CD4-positive, CD25-positive, alpha-beta regulatory T cell (primary cell): ENCODE results near the gene KIT. TPM values are rescaled to one million over a fixed set of nuclear protein-coding genes. Genes with fewer than 3 reads are reported as not detected.
"Not testable (repeated sequence)": the region's sequence is repeated elsewhere in the genome, so short reads cannot be mapped to it uniquely, and the experiment has no call there.

Experiments used
- ATAC-seq, 2 donors: fragments of 150-1000 bp; cut with Tn5 transposase; one replicate each; pipeline ENCODE4 v1.10.0; 2021; ENCODE audit warnings: low read depth in 2 of 2, moderate number of reproducible peaks in 2 of 2, moderate library complexity in 1 of 2
- DNase-seq, 3 donors: peaks; one replicate each; pipeline versions ENCODE4 v3.0.0 to v3.0.0-alpha.2; 2012 to 2022; ENCODE audit warnings: mixed read lengths in 1 of 3
- H3K27ac ChIP-seq: one replicate; pipeline ENCODE4 v1.7.0; 2013; ENCODE audit warnings: mild to moderate bottlenecking, low read length; ENCODE audit not compliant: insufficient read depth, poor library complexity, severe bottlenecking
- H3K27me3 ChIP-seq: one replicate; pipeline ENCODE4 v1.7.0; 2013; ENCODE audit warnings: low read length; ENCODE audit not compliant: control insufficient read depth, insufficient read depth
- H3K36me3 ChIP-seq: one replicate; pipeline ENCODE4 v1.7.0; 2013; ENCODE audit warnings: mild to moderate bottlenecking, low read length, moderate library complexity; ENCODE audit not compliant: control insufficient read depth, insufficient read depth
- H3K4me1 ChIP-seq: 2 replicates; pipeline ENCODE4 v1.7.0; 2013; ENCODE audit warnings: mild to moderate bottlenecking, low read length; ENCODE audit not compliant: insufficient read depth, control insufficient read depth, poor library complexity, severe bottlenecking
- H3K4me3 ChIP-seq: one replicate; pipeline ENCODE4 v1.7.0; 2013; ENCODE audit warnings: low read depth, mild to moderate bottlenecking, low read length, moderate library complexity
- H3K9me3 ChIP-seq, 2 experiments: 1 replicate in 1 of 2; 2 replicates in 1 of 2; pipeline ENCODE4 v1.7.0; 2013; ENCODE audit warnings: low read length in 2 of 2, mild to moderate bottlenecking in 1 of 2, moderate library complexity in 1 of 2; ENCODE audit not compliant: control insufficient read depth in 2 of 2
- H3K27ac Mint-ChIP-seq, 3 donors: one replicate each; pipeline ENCODE4 v1.8.0; 2020 to 2022; ENCODE audit warnings: mild to moderate bottlenecking in 3 of 3, mixed read lengths in 3 of 3, moderate library complexity in 2 of 3
- H3K27me3 Mint-ChIP-seq: one replicate; pipeline ENCODE4 v1.8.0; 2022; ENCODE audit warnings: mild to moderate bottlenecking, mixed read lengths
- H3K36me3 Mint-ChIP-seq: one replicate; pipeline ENCODE4 v1.8.0; 2020; ENCODE audit warnings: mixed read lengths
- H3K4me1 Mint-ChIP-seq, 4 donors: one replicate each; pipeline ENCODE4 v1.8.0; 2020 to 2022; ENCODE audit warnings: mixed read lengths in 4 of 4, mild to moderate bottlenecking in 1 of 4
- H3K4me3 Mint-ChIP-seq, 4 donors: one replicate each; pipeline ENCODE4 v1.8.0; 2020 to 2022; ENCODE audit warnings: mild to moderate bottlenecking in 4 of 4, mixed read lengths in 4 of 4, moderate library complexity in 3 of 4
- H3K9me3 Mint-ChIP-seq, 7 donors: one replicate each; pipeline ENCODE4 v1.8.0; 2020 to 2022; ENCODE audit warnings: mixed read lengths in 7 of 7, mild to moderate bottlenecking in 3 of 7, moderate library complexity in 2 of 7
- polyA plus RNA-seq, 4 donors: library from polyadenylated mRNA; unstranded; fragments of 300-500 nt; fragmentation: Illumina TruSeq; gene quantifications; one replicate each; pipeline ENCODE4 v1.2.3, GENCODE V29; 2021
- total RNA-seq: library from RNA; stranded (reverse); gene quantifications from one replicate; pipeline ENCODE4 v1.2.3, GENCODE V29; 2022

KIT gene
- total and polyA plus RNA-seq, 5 donors from 2014 or later = 0.49 TPM; not detected in 4

- no peaks in the 10 kb centered on the region for H3K4me1 ChIP-seq
- H3K27ac ChIP-seq = no peak overlapping the region
- Mint-ChIP-seq H3K9me3 (no peaks in the 10 kb centered on the region), H3K4me3 (no peak overlapping the region), H3K27ac (no peak overlapping the region), H3K27me3 (no peaks in the 10 kb centered on the region), H3K4me1 (peaks cover 0 to 2% (median 0%) of the 10 kb centered on the region in 4 donors), H3K36me3 (no peaks in the 10 kb centered on the region)
- no peaks in the 10 kb centered on the region for H3K36me3 ChIP-seq
- no peaks in the 10 kb centered on the region for H3K27me3 ChIP-seq
- DNase-seq (no peak), ATAC-seq (no peak)
- no peak overlapping the region for H3K4me3 ChIP-seq
- no peaks in the 10 kb centered on the region for H3K9me3 ChIP-seq
Observed at GRCh38 chr4:54635318-54635717, 22.4 kb upstream of the KIT start.

- DNase-seq = no peak
- Mint-ChIP-seq H3K4me1 (peaks cover 0 to 2% (median 0%) of the 10 kb centered on the region in 4 donors), H3K9me3 (peaks cover 0 to 2% (median 0%) of the 10 kb centered on the region in 7 donors), H3K4me3 (no peak overlapping the region), H3K27me3 (no peaks in the 10 kb centered on the region), H3K36me3 (no peaks in the 10 kb centered on the region), H3K27ac (no peak overlapping the region)
- Histone ChIP-seq H3K4me1 (no peaks in the 10 kb centered on the region), H3K27me3 (no peaks in the 10 kb centered on the region), H3K27ac (no peak overlapping the region), H3K9me3 (no peaks in the 10 kb centered on the region), H3K4me3 (no peak overlapping the region), H3K36me3 (no peaks in the 10 kb centered on the region)
- no peak for ATAC-seq
Observed at GRCh38 chr4:54637325-54637724, 20.4 kb upstream of the KIT start.

- not testable (repeated sequence) for H3K4me1 Mint-ChIP-seq, DNase-seq, H3K4me1 ChIP-seq, H3K4me3 ChIP-seq, H3K9me3 Mint-ChIP-seq, H3K4me3 Mint-ChIP-seq, H3K27ac ChIP-seq, H3K9me3 ChIP-seq, H3K36me3 Mint-ChIP-seq, H3K27me3 Mint-ChIP-seq, H3K36me3 ChIP-seq, H3K27ac Mint-ChIP-seq, H3K27me3 ChIP-seq, ATAC-seq
Observed at GRCh38 chr4:54641101-54641500, 16.7 kb upstream of the KIT start.

- H3K4me1 Mint-ChIP-seq = no peaks in the 10 kb centered on the region
- no peak for DNase-seq
- peaks cover 0 to 2% (median 0%) of the 10 kb centered on the region in 7 donors for H3K9me3 Mint-ChIP-seq
- Histone ChIP-seq H3K27ac (no peak overlapping the region), H3K36me3 (no peaks in the 10 kb centered on the region), H3K4me1 (no peaks in the 10 kb centered on the region), H3K4me3 (no peak overlapping the region), H3K9me3 (no peaks in the 10 kb centered on the region), H3K27me3 (no peaks in the 10 kb centered on the region)
- no peak overlapping the region for H3K4me3 Mint-ChIP-seq
- no peak for ATAC-seq
- no peak overlapping the region for H3K27ac Mint-ChIP-seq
- no peaks in the 10 kb centered on the region for H3K27me3 Mint-ChIP-seq
- no peaks in the 10 kb centered on the region for H3K36me3 Mint-ChIP-seq
Observed at GRCh38 chr4:54643172-54643571, 14.6 kb upstream of the KIT start.

- Mint-ChIP-seq H3K4me1 (no peaks in the 10 kb centered on the region), H3K27ac (no peak overlapping the region), H3K9me3 (peaks cover 0 to 2% (median 0%) of the 10 kb centered on the region in 7 donors), H3K4me3 (peak overlapping the region in 1 of 4 donors; percentile 68), H3K27me3 (no peaks in the 10 kb centered on the region), H3K36me3 (no peaks in the 10 kb centered on the region)
- H3K27ac ChIP-seq = no peak overlapping the region
- no peak overlapping the region for H3K4me3 ChIP-seq
- no peaks in the 10 kb centered on the region for H3K36me3 ChIP-seq
- no peaks in the 10 kb centered on the region for H3K27me3 ChIP-seq
- ATAC-seq (no peak), DNase-seq (no peak)
- H3K9me3 ChIP-seq = no peaks in the 10 kb centered on the region
- no peaks in the 10 kb centered on the region for H3K4me1 ChIP-seq
Observed at GRCh38 chr4:54643958-54644751, 13.6 kb upstream of the KIT start.

- Mint-ChIP-seq H3K27me3 (no peaks in the 10 kb centered on the region), H3K36me3 (no peaks in the 10 kb centered on the region), H3K4me3 (no peak overlapping the region), H3K27ac (no peak overlapping the region), H3K9me3 (peaks cover 0 to 2% (median 0%) of the 10 kb centered on the region in 7 donors), H3K4me1 (no peaks in the 10 kb centered on the region)
- Histone ChIP-seq H3K27ac (no peak overlapping the region), H3K4me1 (no peaks in the 10 kb centered on the region), H3K27me3 (no peaks in the 10 kb centered on the region), H3K36me3 (no peaks in the 10 kb centered on the region), H3K9me3 (no peaks in the 10 kb centered on the region), H3K4me3 (no peak overlapping the region)
- DNase-seq = no peak
- no peak for ATAC-seq
Observed at GRCh38 chr4:54645830-54646229, 11.9 kb upstream of the KIT start.

GRCh38 chr4:54647070-54647469 lies 10.7 kb upstream of the KIT start:
- Histone ChIP-seq H3K27ac (no peak overlapping the region), H3K4me3 (no peak overlapping the region), H3K36me3 (no peaks in the 10 kb centered on the region), H3K9me3 (no peaks in the 10 kb centered on the region), H3K27me3 (no peaks in the 10 kb centered on the region), H3K4me1 (no peaks in the 10 kb centered on the region)
- ATAC-seq (no peak), DNase-seq (no peak)
- no peaks in the 10 kb centered on the region for H3K36me3 Mint-ChIP-seq
- no peaks in the 10 kb centered on the region for H3K4me1 Mint-ChIP-seq
- no peak overlapping the region for H3K27ac Mint-ChIP-seq
- H3K27me3 Mint-ChIP-seq = no peaks in the 10 kb centered on the region
- H3K4me3 Mint-ChIP-seq = no peak overlapping the region
- H3K9me3 Mint-ChIP-seq = no peaks in the 10 kb centered on the region

- H3K9me3 ChIP-seq = no peaks in the 10 kb centered on the region
- Mint-ChIP-seq H3K4me3 (no peak overlapping the region), H3K4me1 (peaks cover 0 to under 1% (median 0%) of the 10 kb centered on the region in 4 donors), H3K27me3 (peaks cover 16% of the 10 kb centered on the region), H3K27ac (no peak overlapping the region), H3K9me3 (no peaks in the 10 kb centered on the region), H3K36me3 (no peaks in the 10 kb centered on the region)
- no peak overlapping the region for H3K4me3 ChIP-seq
- ATAC-seq (no peak), DNase-seq (no peak)
- no peak overlapping the region for H3K27ac ChIP-seq
- H3K27me3 ChIP-seq = peaks cover 11% of the 10 kb centered on the region
- H3K4me1 ChIP-seq = no peaks in the 10 kb centered on the region
- H3K36me3 ChIP-seq = no peaks in the 10 kb centered on the region
Observed at GRCh38 chr4:54651050-54651449, 6.7 kb upstream of the KIT start.
